HL-60/S4 treated with phorbol 12-myristate 13-acetate at 8.2 ng/mL for 4 days and 3 days (cell line): ENCODE results near the gene GABPA.

ENCODE experiments used
- in situ Hi-C: fragments of 300-500 bp; cut with MboI; formaldehyde crosslinking; loops from 2 replicates; pipeline ENCODE4 v1.15.0; 2022; ENCODE audit warnings: low sequenced_read_pairs

GABPA gene

GRCh38 chr21:25801217-25802014 is 66.6 kb downstream of the GABPA start:
- in situ Hi-C loops: no loop called here

GRCh38 chr21:25806060-25806459 is 71.3 kb downstream of the GABPA start:
- in situ Hi-C loops: no loop called here

- in situ Hi-C loops: no loop called here
These were observed 72.4 kb downstream of the GABPA start for GRCh38 chr21:25807191-25807590.

- in situ Hi-C loops: no loop called here
These were observed 74.2 kb downstream of the GABPA start for GRCh38 chr21:25809013-25809412.

GRCh38 chr21:25811186-25811585 is 76.4 kb downstream of the GABPA start:
- in situ Hi-C loops: no loop called here

GRCh38 chr21:25813917-25814316 is 79.1 kb downstream of the GABPA start:
- in situ Hi-C loops: no loop called here

GRCh38 chr21:25818121-25818520 is 83.3 kb downstream of the GABPA start:
- in situ Hi-C loops: no loop called here

GRCh38 chr21:25818551-25818950 is 83.8 kb downstream of the GABPA start:
- in situ Hi-C loops: no loop called here
